DMS 273 (cell line): Measurements from ENCODE around the gene EDC3.
"Not testable (repeated sequence)": the region's sequence is repeated elsewhere in the genome, so short reads cannot be mapped to it uniquely, and the experiment has no call there.

Experiments used
- DNase-seq: peaks from one replicate; lab custom pipeline; 2025; ENCODE audit not compliant: unreplicated experiment; lab: John Stamatoyannopoulos, UW

EDC3 gene

GRCh38 chr15:74710319-74711094 is 14.7 kb upstream of the EDC3 start:
- no peak for DNase-seq

- DNase-seq = no peak
Observed at GRCh38 chr15:74709892-74710291, 14.1 kb upstream of the EDC3 start.

GRCh38 chr15:74709011-74709410 is 13.2 kb upstream of the EDC3 start:
- DNase-seq = no peak

GRCh38 chr15:74696808-74697207 is 984 bp upstream of the EDC3 start:
- no peak for DNase-seq

- no peak for DNase-seq
Observed at GRCh38 chr15:74696398-74696729, 540 bp upstream of the EDC3 start.

GRCh38 chr15:74692327-74692726 is 3.5 kb downstream of the EDC3 start:
- DNase-seq = no peak

GRCh38 chr15:74683758-74684157 is 12.1 kb downstream of the EDC3 start:
- no peak for DNase-seq

GRCh38 chr15:74682954-74683353 is 12.9 kb downstream of the EDC3 start:
- DNase-seq = no peak

GRCh38 chr15:74680456-74680855 is 15.4 kb downstream of the EDC3 start:
- no peak for DNase-seq

GRCh38 chr15:74676801-74677200 is 19.0 kb downstream of the EDC3 start:
- DNase-seq = no peak

- DNase-seq = no peak
Observed at GRCh38 chr15:74674161-74674560, 21.7 kb downstream of the EDC3 start.

- DNase-seq = no peak
Observed at GRCh38 chr15:74669627-74670026, 26.2 kb downstream of the EDC3 start.

- DNase-seq = no peak
Observed at GRCh38 chr15:74667975-74668374, 27.8 kb downstream of the EDC3 start.

- no peak for DNase-seq
Observed at GRCh38 chr15:74664670-74665069, 31.2 kb downstream of the EDC3 start.

GRCh38 chr15:74664028-74664616 is 31.7 kb downstream of the EDC3 start:
- no peak for DNase-seq

GRCh38 chr15:74663303-74664027 is 32.4 kb downstream of the EDC3 start:
- no peak for DNase-seq

GRCh38 chr15:74662064-74662860 is 33.6 kb downstream of the EDC3 start:
- DNase-seq = no peak

GRCh38 chr15:74661280-74661679 is 34.5 kb downstream of the EDC3 start:
- DNase-seq = not testable (repeated sequence)

GRCh38 chr15:74657846-74658245 is 38.0 kb downstream of the EDC3 start:
- peak; percentile 31 for DNase-seq

- DNase-seq = peak; percentile 85
Observed at GRCh38 chr15:74656935-74657535, 38.8 kb downstream of the EDC3 start.

GRCh38 chr15:74655424-74655823 is 40.4 kb downstream of the EDC3 start:
- DNase-seq = peak; percentile 9
